ENCODE data around the gene TBL1X. TPM values are rescaled to one million over a fixed set of nuclear protein-coding genes. Genes with fewer than 3 reads are reported as not detected.

TBL1X gene
- total and polyA plus RNA-seq, 2 experiments from 2014 or later = 8.7 to 26.9 TPM

DNA sequence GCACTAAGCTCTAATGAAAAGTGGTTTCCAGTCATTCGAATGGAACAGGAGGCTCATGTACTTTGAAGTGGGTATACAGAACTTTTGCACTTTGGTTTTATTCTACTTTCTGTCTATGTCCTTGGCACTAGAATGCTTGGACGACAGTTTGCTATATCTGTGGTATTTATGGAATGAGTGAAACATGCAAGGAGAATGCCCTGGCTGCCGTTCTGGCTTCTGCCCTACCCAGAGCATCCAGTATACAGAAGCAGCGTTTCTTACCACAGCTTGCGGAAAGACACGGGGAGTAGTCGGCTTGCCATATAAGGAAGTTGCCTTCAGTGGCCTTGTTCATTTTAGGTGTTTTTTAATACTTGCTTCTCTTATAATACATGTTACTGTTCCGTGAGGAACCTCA lies 98.0 kb downstream of the TBL1X start (continued):
- TF ChIP-seq, protein P1, sequence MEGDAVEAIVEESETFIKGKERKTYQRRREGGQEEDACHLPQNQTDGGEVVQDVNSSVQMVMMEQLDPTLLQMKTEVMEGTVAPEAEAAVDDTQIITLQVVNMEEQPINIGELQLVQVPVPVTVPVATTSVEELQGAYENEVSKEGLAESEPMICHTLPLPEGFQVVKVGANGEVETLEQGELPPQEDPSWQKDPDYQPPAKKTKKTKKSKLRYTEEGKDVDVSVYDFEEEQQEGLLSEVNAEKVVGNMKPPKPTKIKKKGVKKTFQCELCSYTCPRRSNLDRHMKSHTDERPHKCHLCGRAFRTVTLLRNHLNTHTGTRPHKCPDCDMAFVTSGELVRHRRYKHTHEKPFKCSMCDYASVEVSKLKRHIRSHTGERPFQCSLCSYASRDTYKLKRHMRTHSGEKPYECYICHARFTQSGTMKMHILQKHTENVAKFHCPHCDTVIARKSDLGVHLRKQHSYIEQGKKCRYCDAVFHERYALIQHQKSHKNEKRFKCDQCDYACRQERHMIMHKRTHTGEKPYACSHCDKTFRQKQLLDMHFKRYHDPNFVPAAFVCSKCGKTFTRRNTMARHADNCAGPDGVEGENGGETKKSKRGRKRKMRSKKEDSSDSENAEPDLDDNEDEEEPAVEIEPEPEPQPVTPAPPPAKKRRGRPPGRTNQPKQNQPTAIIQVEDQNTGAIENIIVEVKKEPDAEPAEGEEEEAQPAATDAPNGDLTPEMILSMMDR (conservative IDR thresholded peaks at IDR 0.05; ENCODE audit: low read depth in 2 of 2) = no peak
- TF ChIP-seq REST (IDR thresholded peaks at IDR 0.05; ENCODE audit: unreplicated experiment) (no peak), EZH2phosphoT487 (IDR thresholded peaks at IDR 0.05; ENCODE audit: unreplicated experiment) (no peak)

DNA sequence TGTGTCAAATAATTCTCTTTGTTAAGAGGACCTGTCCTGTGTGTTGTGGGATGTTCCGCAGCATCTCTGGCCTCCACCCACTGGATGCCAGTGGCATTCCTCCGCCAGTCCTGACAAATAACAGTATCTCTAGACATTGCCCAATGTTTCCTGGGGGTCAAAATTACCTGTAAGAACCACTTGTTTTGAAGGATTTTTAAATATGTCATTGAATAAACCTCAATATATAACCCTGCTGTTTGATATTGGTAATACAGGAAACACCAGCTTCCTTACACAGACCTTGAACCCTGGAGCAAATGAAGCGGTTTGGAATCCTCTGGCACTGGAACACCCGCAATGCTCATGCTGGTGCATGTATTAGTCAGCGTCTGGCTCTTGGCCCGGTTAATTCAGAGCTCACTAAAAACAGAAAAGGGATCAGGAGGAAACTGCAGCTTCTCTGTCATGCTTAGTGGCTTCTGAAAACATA lies 101.3 kb downstream of the TBL1X start:
- H3K27ac ChIP-seq (ENCODE audit: low read depth) = no peak overlapping the region
- 0 out of 2 replicates have a peak, but pooled peaks cover 6% of the 10 kb centered on the region for H3K79me2 ChIP-seq (replicated peaks; ENCODE audit: insufficient read depth)
- H2AFZ ChIP-seq = no peak overlapping the region
- H3F3A ChIP-seq (replicated peaks; ENCODE audit: low read depth) = no peaks in the 10 kb centered on the region
- Mint-ChIP-seq H3K27ac (no peak overlapping the region), H3K4me1 (peaks cover 12% of the 10 kb centered on the region; the same call in 2 of the 3 replicates), H3K4me3 (no peak overlapping the region), H3K27me3 (ENCODE audit: insufficient read depth, low read depth, poor library complexity) (peaks cover 1% of the 10 kb centered on the region), H3K9me3 (no peaks in the 10 kb centered on the region; the same call in 2 of the 3 replicates), H3K36me3 (ENCODE audit: low read depth) (peaks cover 4% of the 10 kb centered on the region; the same call in 1 of the 3 replicates)
- DNase-seq (ENCODE audit: low spot score) = no peak
- no peak overlapping the region for H3K4me2 ChIP-seq
- H3K9me2 ChIP-seq (ENCODE audit: insufficient read depth) = no peaks in the 10 kb centered on the region
- no peaks in the 10 kb centered on the region for H3K4me1 ChIP-seq (ENCODE audit: insufficient read depth)
- no peaks in the 10 kb centered on the region for H4K20me1 ChIP-seq (replicated peaks; ENCODE audit: insufficient read depth)
- H3K4me3 ChIP-seq = no peak overlapping the region
- H3K36me3 ChIP-seq (ENCODE audit: insufficient read depth) = no peaks in the 10 kb centered on the region
- ATAC-seq = no peak
- H3K27me3 ChIP-seq (ENCODE audit: insufficient read depth) = no peaks in the 10 kb centered on the region
- no peak for TF ChIP-seq STAT1 (IDR thresholded peaks at IDR 0.05; ENCODE audit: unreplicated experiment)
- no peak for TF ChIP-seq EZH2phosphoT487 (IDR thresholded peaks at IDR 0.05; ENCODE audit: unreplicated experiment)
- TF ChIP-seq, protein P1 (conservative IDR thresholded peaks at IDR 0.05; ENCODE audit: low read depth in 2 of 2) = no peak
- no peak for TF ChIP-seq EZH2 (IDR thresholded peaks at IDR 0.05; ENCODE audit: low read depth, unreplicated experiment)
- TF ChIP-seq ZNF114 (CRISPR knock-in tag; IDR thresholded peaks at IDR 0.05) = no peak
- no peak for TF ChIP-seq JUNB (IDR thresholded peaks at IDR 0.05; ENCODE audit: unreplicated experiment)
- TF ChIP-seq, protein P2, sequence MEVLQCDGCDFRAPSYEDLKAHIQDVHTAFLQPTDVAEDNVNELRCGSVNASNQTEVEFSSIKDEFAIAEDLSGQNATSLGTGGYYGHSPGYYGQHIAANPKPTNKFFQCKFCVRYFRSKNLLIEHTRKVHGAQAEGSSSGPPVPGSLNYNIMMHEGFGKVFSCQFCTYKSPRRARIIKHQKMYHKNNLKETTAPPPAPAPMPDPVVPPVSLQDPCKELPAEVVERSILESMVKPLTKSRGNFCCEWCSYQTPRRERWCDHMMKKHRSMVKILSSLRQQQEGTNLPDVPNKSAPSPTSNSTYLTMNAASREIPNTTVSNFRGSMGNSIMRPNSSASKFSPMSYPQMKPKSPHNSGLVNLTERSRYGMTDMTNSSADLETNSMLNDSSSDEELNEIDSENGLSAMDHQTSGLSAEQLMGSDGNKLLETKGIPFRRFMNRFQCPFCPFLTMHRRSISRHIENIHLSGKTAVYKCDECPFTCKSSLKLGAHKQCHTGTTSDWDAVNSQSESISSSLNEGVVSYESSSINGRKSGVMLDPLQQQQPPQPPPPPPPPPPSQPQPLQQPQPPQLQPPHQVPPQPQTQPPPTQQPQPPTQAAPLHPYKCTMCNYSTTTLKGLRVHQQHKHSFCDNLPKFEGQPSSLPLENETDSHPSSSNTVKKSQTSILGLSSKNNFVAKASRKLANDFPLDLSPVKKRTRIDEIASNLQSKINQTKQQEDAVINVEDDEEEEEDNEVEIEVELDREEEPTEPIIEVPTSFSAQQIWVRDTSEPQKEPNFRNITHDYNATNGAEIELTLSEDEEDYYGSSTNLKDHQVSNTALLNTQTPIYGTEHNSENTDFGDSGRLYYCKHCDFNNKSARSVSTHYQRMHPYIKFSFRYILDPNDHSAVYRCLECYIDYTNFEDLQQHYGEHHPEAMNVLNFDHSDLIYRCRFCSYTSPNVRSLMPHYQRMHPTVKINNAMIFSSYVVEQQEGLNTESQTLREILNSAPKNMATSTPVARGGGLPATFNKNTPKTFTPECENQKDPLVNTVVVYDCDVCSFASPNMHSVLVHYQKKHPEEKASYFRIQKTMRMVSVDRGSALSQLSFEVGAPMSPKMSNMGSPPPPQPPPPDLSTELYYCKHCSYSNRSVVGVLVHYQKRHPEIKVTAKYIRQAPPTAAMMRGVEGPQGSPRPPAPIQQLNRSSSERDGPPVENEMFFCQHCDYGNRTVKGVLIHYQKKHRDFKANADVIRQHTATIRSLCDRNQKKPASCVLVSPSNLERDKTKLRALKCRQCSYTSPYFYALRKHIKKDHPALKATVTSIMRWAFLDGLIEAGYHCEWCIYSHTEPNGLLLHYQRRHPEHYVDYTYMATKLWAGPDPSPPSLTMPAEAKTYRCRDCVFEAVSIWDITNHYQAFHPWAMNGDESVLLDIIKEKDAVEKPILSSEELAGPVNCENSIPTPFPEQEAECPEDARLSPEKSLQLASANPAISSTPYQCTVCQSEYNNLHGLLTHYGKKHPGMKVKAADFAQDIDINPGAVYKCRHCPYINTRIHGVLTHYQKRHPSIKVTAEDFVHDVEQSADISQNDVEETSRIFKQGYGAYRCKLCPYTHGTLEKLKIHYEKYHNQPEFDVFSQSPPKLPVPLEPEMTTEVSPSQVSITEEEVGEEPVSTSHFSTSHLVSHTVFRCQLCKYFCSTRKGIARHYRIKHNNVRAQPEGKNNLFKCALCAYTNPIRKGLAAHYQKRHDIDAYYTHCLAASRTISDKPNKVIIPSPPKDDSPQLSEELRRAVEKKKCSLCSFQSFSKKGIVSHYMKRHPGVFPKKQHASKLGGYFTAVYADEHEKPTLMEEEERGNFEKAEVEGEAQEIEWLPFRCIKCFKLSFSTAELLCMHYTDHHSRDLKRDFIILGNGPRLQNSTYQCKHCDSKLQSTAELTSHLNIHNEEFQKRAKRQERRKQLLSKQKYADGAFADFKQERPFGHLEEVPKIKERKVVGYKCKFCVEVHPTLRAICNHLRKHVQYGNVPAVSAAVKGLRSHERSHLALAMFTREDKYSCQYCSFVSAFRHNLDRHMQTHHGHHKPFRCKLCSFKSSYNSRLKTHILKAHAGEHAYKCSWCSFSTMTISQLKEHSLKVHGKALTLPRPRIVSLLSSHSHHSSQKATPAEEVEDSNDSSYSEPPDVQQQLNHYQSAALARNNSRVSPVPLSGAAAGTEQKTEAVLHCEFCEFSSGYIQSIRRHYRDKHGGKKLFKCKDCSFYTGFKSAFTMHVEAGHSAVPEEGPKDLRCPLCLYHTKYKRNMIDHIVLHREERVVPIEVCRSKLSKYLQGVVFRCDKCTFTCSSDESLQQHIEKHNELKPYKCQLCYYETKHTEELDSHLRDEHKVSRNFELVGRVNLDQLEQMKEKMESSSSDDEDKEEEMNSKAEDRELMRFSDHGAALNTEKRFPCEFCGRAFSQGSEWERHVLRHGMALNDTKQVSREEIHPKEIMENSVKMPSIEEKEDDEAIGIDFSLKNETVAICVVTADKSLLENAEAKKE (CRISPR knock-in tag; IDR thresholded peaks at IDR 0.05) = no peak
- no peak for TF ChIP-seq ETS1 (IDR thresholded peaks at IDR 0.05)

Measured in GM23338 (cell line).